ENCODE data around the gene MVK. TPM values are rescaled to one million over a fixed set of nuclear protein-coding genes. Genes with fewer than 3 reads are reported as not detected.

MVK gene
- total RNA-seq, 2 experiments from 2014 or later, result 8.2 to 8.4 TPM

- no peak overlapping the region for H3K27ac ChIP-seq (ENCODE audit: low read depth in 1 of 2, low read length in 2 of 2)
- H3K4me3 ChIP-seq (ENCODE audit: low read length), result no peak overlapping the region
- Mint-ChIP-seq H3K4me1 (ENCODE audit: low read depth) (peaks cover 8% of the 10 kb centered on the region), H3K4me3 (no peak overlapping the region), H3K36me3 (ENCODE audit: low read depth) (no peaks in the 10 kb centered on the region), H3K27ac (no peak overlapping the region), H3K9me3 (no peaks in the 10 kb centered on the region), H3K27me3 (peaks cover 20% of the 10 kb centered on the region)
- ChIA-PET CTCF (no interaction called here), POLR2A (no interaction called here)
- no peaks in the 10 kb centered on the region for H3K9me3 ChIP-seq (ENCODE audit: control insufficient read depth in 1 of 2, insufficient read depth in 1 of 2, low read length in 2 of 2)
- TF ChIP-seq CTCF (IDR thresholded peaks at IDR 0.05), result no peak
- ATAC-seq (ENCODE audit: poor library complexity) (no peak), DNase-seq (no peak)
- H3K36me3 ChIP-seq (ENCODE audit: insufficient read depth, low read length), result no peaks in the 10 kb centered on the region
- intact Hi-C loops (cut with DNase I, micrococcal nuclease), result no loop called here
- peaks cover 0 to 12% of the 10 kb centered on the region in 2 experiments for H3K27me3 ChIP-seq (ENCODE audit: control insufficient read depth in 1 of 2, insufficient read depth in 2 of 2, low read length in 2 of 2)
- peaks cover 15% of the 10 kb centered on the region for H3K4me1 ChIP-seq (ENCODE audit: insufficient read depth, low read length)
Observed at GRCh38 chr12:109548258-109548657, 25.3 kb upstream of the MVK start.

- H3K4me3 Mint-ChIP-seq, result no peak overlapping the region
- no peaks in the 10 kb centered on the region for H3K9me3 Mint-ChIP-seq
- ChIA-PET POLR2A (no interaction called here), CTCF (no interaction called here)
- H3K27me3 Mint-ChIP-seq, result peaks cover 20% of the 10 kb centered on the region
- no peak overlapping the region for H3K27ac ChIP-seq (ENCODE audit: low read depth in 1 of 2, low read length in 2 of 2)
- no peak overlapping the region for H3K4me3 ChIP-seq (ENCODE audit: low read length)
- no peak for TF ChIP-seq CTCF (IDR thresholded peaks at IDR 0.05)
- no peaks in the 10 kb centered on the region for H3K9me3 ChIP-seq (ENCODE audit: control insufficient read depth in 1 of 2, insufficient read depth in 1 of 2, low read length in 2 of 2)
- H3K4me1 ChIP-seq (ENCODE audit: insufficient read depth, low read length), result peaks cover 11% of the 10 kb centered on the region
- no peak overlapping the region for H3K27ac Mint-ChIP-seq
- H3K36me3 Mint-ChIP-seq (ENCODE audit: low read depth), result no peaks in the 10 kb centered on the region
- no peaks in the 10 kb centered on the region for H3K36me3 ChIP-seq (ENCODE audit: insufficient read depth, low read length)
- peaks cover 7% of the 10 kb centered on the region for H3K4me1 Mint-ChIP-seq (ENCODE audit: low read depth)
- ATAC-seq (ENCODE audit: poor library complexity), result no peak
- peaks cover 0 to 12% of the 10 kb centered on the region in 2 experiments for H3K27me3 ChIP-seq (ENCODE audit: control insufficient read depth in 1 of 2, insufficient read depth in 2 of 2, low read length in 2 of 2)
- intact Hi-C loops (cut with DNase I, micrococcal nuclease), result no loop called here
- DNase-seq, result no peak
Observed at GRCh38 chr12:109549613-109550270, 23.9 kb upstream of the MVK start.

DNA sequence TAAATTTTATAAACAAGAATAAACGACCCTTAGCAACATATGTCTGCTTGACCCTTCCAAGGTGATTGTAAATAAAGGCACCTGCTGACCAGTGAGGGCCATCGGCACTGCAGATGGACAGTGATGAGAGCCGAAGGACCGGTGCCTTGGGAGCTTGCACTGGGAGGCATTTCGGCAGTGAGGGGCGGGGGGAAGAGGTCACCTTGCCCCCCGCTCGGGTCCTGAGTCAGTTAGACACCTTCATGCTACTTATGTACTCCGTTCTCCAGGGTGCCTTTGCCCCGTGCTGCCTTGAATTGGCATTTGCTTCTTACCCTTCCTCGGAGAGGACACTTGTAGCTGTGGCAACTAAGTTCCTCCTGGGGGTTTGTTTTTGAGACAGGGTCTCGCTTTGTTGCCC lies 23.3 kb upstream of the MVK start:
- Histone ChIP-seq H3K4me3 (ENCODE audit: low read length) (no peak overlapping the region), H3K27ac (ENCODE audit: low read depth in 1 of 2, low read length in 2 of 2) (no peak overlapping the region), H3K4me1 (ENCODE audit: insufficient read depth, low read length) (peaks cover 5% of the 10 kb centered on the region), H3K27me3 (ENCODE audit: control insufficient read depth in 1 of 2, insufficient read depth in 2 of 2, low read length in 2 of 2) (peaks cover 0 to 12% of the 10 kb centered on the region in 2 experiments), H3K9me3 (ENCODE audit: control insufficient read depth in 1 of 2, insufficient read depth in 1 of 2, low read length in 2 of 2) (no peaks in the 10 kb centered on the region), H3K36me3 (ENCODE audit: insufficient read depth, low read length) (no peaks in the 10 kb centered on the region)
- no peaks in the 10 kb centered on the region for H3K36me3 Mint-ChIP-seq (ENCODE audit: low read depth)
- no peak overlapping the region for H3K27ac Mint-ChIP-seq
- DNase-seq (no peak), ATAC-seq (ENCODE audit: poor library complexity) (no peak)
- peaks cover 20% of the 10 kb centered on the region for H3K27me3 Mint-ChIP-seq
- H3K4me3 Mint-ChIP-seq, result no peak overlapping the region
- no peak for TF ChIP-seq CTCF (IDR thresholded peaks at IDR 0.05)
- no peaks in the 10 kb centered on the region for H3K9me3 Mint-ChIP-seq
- H3K4me1 Mint-ChIP-seq (ENCODE audit: low read depth), result peaks cover 2% of the 10 kb centered on the region
- ChIA-PET POLR2A (no interaction called here), CTCF (no interaction called here)
- intact Hi-C loops (cut with DNase I, micrococcal nuclease), result no loop called here
